ENCODE measurements around the gene SYT17. TPM values are rescaled to one million over a fixed set of nuclear protein-coding genes. Genes with fewer than 3 reads are reported as not detected.

Gene SYT17
- total and polyA plus RNA-seq, 10 of the 15 experiments (the other 5 are each of a cell fraction or from before 2014, with no cell fraction given), result 3.7 to 12.3 (median 5.0) TPM

GRCh38 chr16:19130385-19130784 is 37.7 kb upstream of the SYT17 start:
- POLR2A ChIA-PET, result interaction anchor here (0.7 kb wide), 1 partner anchor 11 kb away, joined by 3 read pairs; no protein-coding TSS in a partner anchor
- H3K27ac ChIP-seq (ENCODE audit: control insufficient read depth, insufficient read depth), result peak overlapping the region; percentile 29
- CTCF ChIA-PET, result interaction anchor here (0.5 to 2.2 kb wide), 5 partner anchors 23 to 317 kb away, joined by 3 to 6 read pairs (median 3); no protein-coding TSS in a partner anchor
- SMC1A ChIA-PET (ENCODE audit: uncharacterized antibody, unreplicated experiment), result interaction anchor here (1.1 to 7.3 kb wide), 4 partner anchors 12 to 46 kb away, joined by 3 to 60 read pairs (median 4); no protein-coding TSS in a partner anchor
- no peaks in the 10 kb centered on the region for H3K79me2 ChIP-seq (ENCODE audit: control insufficient read depth, insufficient read depth, low read length)
- DNase-seq (ENCODE audit: low read depth, low spot score), result no peak
- intact Hi-C loops (cut with micrococcal nuclease; ENCODE audit: unreplicated experiment), result loop anchor here (2.0 kb wide), 1 partner anchor 16 kb away; no protein-coding TSS in a partner anchor
- H3K4me1 ChIP-seq (ENCODE audit: control insufficient read depth, insufficient read depth, low read length), result peaks cover 73% of the 10 kb centered on the region
- FAIRE-seq, result no peak
- H3K9ac ChIP-seq (ENCODE audit: control insufficient read depth, insufficient read depth, low read length), result no peak overlapping the region
- no TSS peak for BruUV-seq (replicated peaks)
- no peaks in the 10 kb centered on the region for H3K27me3 ChIP-seq (replicated peaks in 1 of 2; ENCODE audit: control insufficient read depth in 2 of 2, insufficient read depth in 2 of 2, low read length in 1 of 2)
- peak overlapping the region; percentile 57 for H3K4me2 ChIP-seq (ENCODE audit: control insufficient read depth, insufficient read depth)
- RAD21 ChIA-PET (ENCODE audit: unreplicated experiment), result interaction anchor here (1.4 kb wide), 1 partner anchor 12 kb away, joined by 4 read pairs; no protein-coding TSS in a partner anchor
- peak overlapping the region; percentile 50; the same call in 1 of the 2 replicates for H2AFZ ChIP-seq (ENCODE audit: control insufficient read depth, low read depth, low read length)
- WGBS (ENCODE audit: insufficient coverage, insufficient replicate concordance, low lambda C conversion rate, missing lambda C conversion rate), result 70% methylated on average over 7 of the region's 7 CpGs
- H3K9me3 ChIP-seq (replicated peaks; ENCODE audit: control insufficient read depth, insufficient read depth, low read length), result peaks cover 5% of the 10 kb centered on the region; the same call in 2 of the 3 replicates
- in situ Hi-C loops (cut with MboI), result no loop called here
- no peaks in the 10 kb centered on the region for H4K20me1 ChIP-seq (ENCODE audit: control insufficient read depth, insufficient read depth)
- ATAC-seq, result no peak
- no peaks in the 10 kb centered on the region for H3K36me3 ChIP-seq (ENCODE audit: control insufficient read depth in 2 of 2, insufficient read depth in 2 of 2, low read length in 1 of 2)
- no peak overlapping the region for H3K4me3 ChIP-seq
- TF ChIP-seq MYB (IDR thresholded peaks at IDR 0.05; ENCODE audit: borderline replicate concordance, low read depth, low read length) (no peak), BRCA1 (IDR thresholded peaks at IDR 0.05; ENCODE audit: low read depth, low read length) (no peak), E2F8 (IDR thresholded peaks at IDR 0.05; ENCODE audit: low read depth, partially characterized antibody) (no peak), CBX5 (IDR thresholded peaks at IDR 0.05; ENCODE audit: low read depth) (no peak), DPF2 (IDR thresholded peaks at IDR 0.05) (no peak), POLR2A (IDR thresholded peaks at IDR 0.05; ENCODE audit: low read depth, low read length) (no peak), CBX3 (IDR thresholded peaks at IDR 0.05; ENCODE audit: borderline replicate concordance, low read depth) (no peak), JUNB (IDR thresholded peaks at IDR 0.05) (no peak), CBFB (IDR thresholded peaks at IDR 0.05; ENCODE audit: low read depth) (no peak), BCL11A (IDR thresholded peaks at IDR 0.05; ENCODE audit: low read depth, low read length) (no peak), RELA (IDR thresholded peaks at IDR 0.05; ENCODE audit: borderline replicate concordance, partially characterized antibody) (no peak), RB1 (IDR thresholded peaks at IDR 0.05; ENCODE audit: borderline replicate concordance) (no peak), HCFC1 (IDR thresholded peaks at IDR 0.05; ENCODE audit: low read length) (no peak), RAD51 (IDR thresholded peaks at IDR 0.05) (no peak), NFYB (IDR thresholded peaks at IDR 0.05; ENCODE audit: insufficient read depth, low read depth, low read length) (no peak)
- TF ChIP-seq, protein P1, sequence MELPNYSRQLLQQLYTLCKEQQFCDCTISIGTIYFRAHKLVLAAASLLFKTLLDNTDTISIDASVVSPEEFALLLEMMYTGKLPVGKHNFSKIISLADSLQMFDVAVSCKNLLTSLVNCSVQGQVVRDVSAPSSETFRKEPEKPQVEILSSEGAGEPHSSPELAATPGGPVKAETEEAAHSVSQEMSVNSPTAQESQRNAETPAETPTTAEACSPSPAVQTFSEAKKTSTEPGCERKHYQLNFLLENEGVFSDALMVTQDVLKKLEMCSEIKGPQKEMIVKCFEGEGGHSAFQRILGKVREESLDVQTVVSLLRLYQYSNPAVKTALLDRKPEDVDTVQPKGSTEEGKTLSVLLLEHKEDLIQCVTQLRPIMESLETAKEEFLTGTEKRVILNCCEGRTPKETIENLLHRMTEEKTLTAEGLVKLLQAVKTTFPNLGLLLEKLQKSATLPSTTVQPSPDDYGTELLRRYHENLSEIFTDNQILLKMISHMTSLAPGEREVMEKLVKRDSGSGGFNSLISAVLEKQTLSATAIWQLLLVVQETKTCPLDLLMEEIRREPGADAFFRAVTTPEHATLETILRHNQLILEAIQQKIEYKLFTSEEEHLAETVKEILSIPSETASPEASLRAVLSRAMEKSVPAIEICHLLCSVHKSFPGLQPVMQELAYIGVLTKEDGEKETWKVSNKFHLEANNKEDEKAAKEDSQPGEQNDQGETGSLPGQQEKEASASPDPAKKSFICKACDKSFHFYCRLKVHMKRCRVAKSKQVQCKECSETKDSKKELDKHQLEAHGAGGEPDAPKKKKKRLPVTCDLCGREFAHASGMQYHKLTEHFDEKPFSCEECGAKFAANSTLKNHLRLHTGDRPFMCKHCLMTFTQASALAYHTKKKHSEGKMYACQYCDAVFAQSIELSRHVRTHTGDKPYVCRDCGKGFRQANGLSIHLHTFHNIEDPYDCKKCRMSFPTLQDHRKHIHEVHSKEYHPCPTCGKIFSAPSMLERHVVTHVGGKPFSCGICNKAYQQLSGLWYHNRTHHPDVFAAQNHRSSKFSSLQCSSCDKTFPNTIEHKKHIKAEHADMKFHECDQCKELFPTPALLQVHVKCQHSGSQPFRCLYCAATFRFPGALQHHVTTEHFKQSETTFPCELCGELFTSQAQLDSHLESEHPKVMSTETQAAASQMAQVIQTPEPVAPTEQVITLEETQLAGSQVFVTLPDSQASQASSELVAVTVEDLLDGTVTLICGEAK (IDR thresholded peaks at IDR 0.05; ENCODE audit: borderline replicate concordance), result no peak
- TF ChIP-seq, protein P2, sequence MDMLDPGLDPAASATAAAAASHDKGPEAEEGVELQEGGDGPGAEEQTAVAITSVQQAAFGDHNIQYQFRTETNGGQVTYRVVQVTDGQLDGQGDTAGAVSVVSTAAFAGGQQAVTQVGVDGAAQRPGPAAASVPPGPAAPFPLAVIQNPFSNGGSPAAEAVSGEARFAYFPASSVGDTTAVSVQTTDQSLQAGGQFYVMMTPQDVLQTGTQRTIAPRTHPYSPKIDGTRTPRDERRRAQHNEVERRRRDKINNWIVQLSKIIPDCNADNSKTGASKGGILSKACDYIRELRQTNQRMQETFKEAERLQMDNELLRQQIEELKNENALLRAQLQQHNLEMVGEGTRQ (IDR thresholded peaks at IDR 0.05; ENCODE audit: borderline replicate concordance, low read depth, low read length), result no peak

Data from GM12878 (cell line).